NT2/D1 (cell line): ENCODE measurements around the gene TNRC6C.

Source experiments
- YY1 ChIP-seq: IDR thresholded peaks from 2 replicates; pipeline ENCODE4 v1.6.1; 2011; ENCODE audit not compliant: insufficient read length, insufficient read depth
- ZNF274 ChIP-seq: IDR thresholded peaks from 2 replicates; pipeline ENCODE4 v1.6.1; 2011; ENCODE audit warnings: mild to moderate bottlenecking, low read depth, low read length

DNA sequence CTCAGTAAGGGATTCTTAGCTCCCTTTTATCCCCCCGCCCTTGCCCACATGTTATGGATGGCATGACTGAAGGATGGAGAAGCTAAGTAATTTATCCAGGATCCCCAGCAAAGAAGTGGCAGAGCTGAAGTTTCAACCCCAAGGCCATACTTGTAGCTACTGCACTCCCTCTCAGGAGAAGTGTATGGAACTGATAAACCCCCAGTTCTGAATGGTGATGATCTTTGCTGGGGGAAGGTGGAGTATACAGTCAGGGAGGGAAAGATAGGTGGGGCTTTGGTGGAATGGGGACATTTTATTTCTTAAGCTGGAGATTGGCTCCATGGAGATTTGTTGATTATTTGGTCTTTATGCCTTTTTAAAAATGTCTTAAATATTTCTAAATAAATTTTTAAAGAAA is 58.3 kb downstream of the TNRC6C start:
- TF ChIP-seq ZNF274 = no peak
- no peak for TF ChIP-seq YY1
